H1 (cell line): ENCODE measurements around the gene SYNDIG1. TPM values are rescaled to one million over a fixed set of nuclear protein-coding genes. Genes with fewer than 3 reads are reported as not detected.

ENCODE experiments used
- CTCF ChIA-PET: fragments of 300-600 bp; sonication (Branson Sonifier 250); formaldehyde crosslinking; loops from one replicate; lab custom pipeline; 2021; ENCODE audit not compliant: partially characterized antibody; lab: Charles Lee
- POLR2A ChIA-PET: fragments of 300-600 bp; sonication (Branson Sonifier 250); formaldehyde crosslinking; loops from one replicate; lab custom pipeline; 2021; ENCODE audit warnings: inconsistent platforms; ENCODE audit not compliant: partially characterized antibody; lab: Charles Lee
- DNase-seq, 2 experiments: peaks; one replicate each; pipeline versions ENCODE4 v3.0.0 to v3.0.0-alpha.2; 2010 to 2022; ENCODE audit warnings: low spot score in 2 of 2, low read depth in 1 of 2, mixed read lengths in 1 of 2
- FAIRE-seq: peaks from 2 replicates; lab custom pipeline; 2011; peaks lifted over from hg19 to GRCh38; lab: Jason Lieb, UNC
- H2AFZ ChIP-seq: 2 replicates; pipeline ENCODE4 v1.8.1; 2012; ENCODE audit warnings: low read length, inconsistent platforms
- H2AK5ac ChIP-seq: 2 replicates; pipeline ENCODE4 v1.6.1; 2013; ENCODE audit warnings: low read depth, low read length
- H2BK120ac ChIP-seq: replicated peaks from 2 replicates; pipeline ENCODE3; 2013; ENCODE audit warnings: low read depth, low read length, inconsistent platforms
- H2BK12ac ChIP-seq: 2 replicates; pipeline ENCODE4 v1.6.1; 2013; ENCODE audit warnings: low read depth, low read length
- H2BK15ac ChIP-seq: 2 replicates; pipeline ENCODE4 v1.6.1; 2013; ENCODE audit warnings: low read length
- H2BK20ac ChIP-seq: 2 replicates; pipeline ENCODE4 v1.6.1; 2013; ENCODE audit warnings: low read length
- H2BK5ac ChIP-seq: 2 replicates; pipeline ENCODE4 v1.6.1; 2013; ENCODE audit warnings: low read depth, low read length
- H3K14ac ChIP-seq: 2 replicates; pipeline ENCODE4 v1.6.1; 2013; ENCODE audit warnings: inconsistent platforms; ENCODE audit not compliant: insufficient read length
- H3K18ac ChIP-seq: 2 replicates; pipeline ENCODE4 v1.6.1; 2013; ENCODE audit warnings: low read length; ENCODE audit errors: extremely low read depth
- H3K23ac ChIP-seq: 2 replicates; pipeline ENCODE4 v1.6.1; 2013; ENCODE audit warnings: inconsistent platforms; ENCODE audit not compliant: insufficient read length
- H3K23me2 ChIP-seq: 2 replicates; pipeline ENCODE4 v1.6.1; 2013; ENCODE audit warnings: low read depth, low read length
- H3K27ac ChIP-seq: 2 replicates; pipeline ENCODE4 v1.6.1; 2011; ENCODE audit warnings: low read depth, low read length, inconsistent platforms
- H3K27me3 ChIP-seq, 4 experiments: replicated peaks in 1 of 4; 1 replicate in 1 of 4; 2 replicates in 3 of 4; pipeline versions ENCODE4 v1.6.1 to v1.8.1; 2011 to 2013; ENCODE audit warnings: low read length in 3 of 4, mild to moderate bottlenecking in 3 of 4, inconsistent platforms in 2 of 4, mixed read lengths in 2 of 4, moderate library complexity in 1 of 4; ENCODE audit not compliant: control insufficient read depth in 3 of 4, insufficient read depth in 3 of 4; ENCODE audit errors: extremely low read depth in 1 of 4
- H3K36me3 ChIP-seq, 4 experiments: 2 replicates each; pipeline versions ENCODE4 v1.6.1 to v1.8.1; 2011 to 2013; ENCODE audit warnings: mild to moderate bottlenecking in 4 of 4, low read length in 3 of 4, moderate library complexity in 2 of 4, control low read depth in 1 of 4, inconsistent platforms in 1 of 4; ENCODE audit not compliant: insufficient read depth in 4 of 4, control insufficient read depth in 2 of 4
- H3K4ac ChIP-seq: replicated peaks from 2 replicates; pipeline ENCODE3; 2013; ENCODE audit warnings: low read length, low read depth, mixed read lengths, inconsistent platforms; ENCODE audit not compliant: insufficient read length
- H3K4me1 ChIP-seq, 4 experiments: replicated peaks in 1 of 4; 1 replicate in 1 of 4; 2 replicates in 3 of 4; pipeline versions ENCODE4 v1.6.1 to v1.8.1; 2011 to 2013; ENCODE audit warnings: low read length in 3 of 4, inconsistent platforms in 2 of 4, mixed read lengths in 1 of 4; ENCODE audit not compliant: insufficient read depth in 4 of 4, control insufficient read depth in 3 of 4
- H3K4me2 ChIP-seq, 2 experiments: 2 replicates each; pipeline versions ENCODE4 v1.6.1 to v1.8.1; 2011 to 2013; ENCODE audit warnings: low read depth in 2 of 2, low read length in 2 of 2, control low read depth in 1 of 2, inconsistent platforms in 1 of 2, mild to moderate bottlenecking in 1 of 2; ENCODE audit not compliant: insufficient read depth in 1 of 2
- H3K4me3 ChIP-seq, 4 experiments: fragments of 200-600, 300-600 bp in 1 of 4; sonication (generic), shearing (Covaris generic), sonication (Bioruptor Twin) in 1 of 4; 2 replicates each; pipeline versions ENCODE4 v1.5.1 to v1.8.1; 2011 to 2016; ENCODE audit warnings: low read length in 4 of 4, low read depth in 3 of 4, control low read depth in 2 of 4, inconsistent platforms in 2 of 4, mild to moderate bottlenecking in 2 of 4, mixed read lengths in 1 of 4, moderate library complexity in 1 of 4; ENCODE audit not compliant: insufficient read depth in 2 of 4; ENCODE audit errors: extremely low read depth in 1 of 4
- H3K56ac ChIP-seq: replicated peaks from 2 replicates; pipeline ENCODE3; 2013; ENCODE audit warnings: low read depth, mild to moderate bottlenecking, mixed read lengths, low read length, inconsistent platforms; ENCODE audit not compliant: insufficient read length
- H3K79me1 ChIP-seq: 2 replicates; pipeline ENCODE4 v1.6.1; 2013; ENCODE audit warnings: low read depth, low read length, control low read depth
- H3K79me2 ChIP-seq, 2 experiments: 2 replicates each; pipeline versions ENCODE4 v1.6.1 to v1.8.1; 2012 to 2013; ENCODE audit warnings: low read length in 2 of 2, mild to moderate bottlenecking in 2 of 2, inconsistent platforms in 1 of 2; ENCODE audit not compliant: insufficient read depth in 2 of 2, control insufficient read depth in 1 of 2
- H3K9ac ChIP-seq, 4 experiments: replicated peaks in 1 of 4; 1 replicate in 1 of 4; 2 replicates in 3 of 4; pipeline versions ENCODE4 v1.6.1 to v1.8.1; 2011 to 2013; ENCODE audit warnings: low read depth in 3 of 4, low read length in 3 of 4, control low read depth in 2 of 4, mild to moderate bottlenecking in 2 of 4, moderate library complexity in 2 of 4, inconsistent platforms in 1 of 4; ENCODE audit errors: extremely low read depth in 1 of 4
- H3K9me3 ChIP-seq, 2 experiments: 2 replicates each; pipeline versions ENCODE4 v1.6.1 to v1.8.1; 2012 to 2013; ENCODE audit warnings: mild to moderate bottlenecking in 2 of 2, moderate library complexity in 2 of 2, control low read depth in 1 of 2, inconsistent platforms in 1 of 2, low read depth in 1 of 2, low read length in 1 of 2, mixed read lengths in 1 of 2; ENCODE audit not compliant: insufficient read depth in 2 of 2
- H4K20me1 ChIP-seq, 2 experiments: replicated peaks in 1 of 2; 2 replicates each; pipeline versions ENCODE3 to v1.8.1; 2011 to 2013; ENCODE audit warnings: inconsistent platforms in 2 of 2, low read length in 2 of 2, mild to moderate bottlenecking in 1 of 2; ENCODE audit not compliant: insufficient read depth in 2 of 2, control insufficient read depth in 1 of 2
- H4K5ac ChIP-seq: 2 replicates; pipeline ENCODE4 v1.6.1; 2013; ENCODE audit warnings: low read length, low read depth, mixed read lengths, inconsistent platforms; ENCODE audit not compliant: insufficient read length
- H4K8ac ChIP-seq: 2 replicates; pipeline ENCODE4 v1.8.0; 2013; ENCODE audit warnings: mild to moderate bottlenecking, moderate library complexity, low read length, inconsistent platforms; ENCODE audit not compliant: insufficient read depth; ENCODE audit errors: extremely low read depth
- H4K91ac ChIP-seq: replicated peaks from 2 replicates; pipeline ENCODE3; 2013; ENCODE audit warnings: low read length, mixed read lengths, inconsistent platforms; ENCODE audit not compliant: insufficient read length
- ATF2 ChIP-seq: IDR thresholded peaks from 2 replicates; pipeline ENCODE4 v1.6.1; 2012; ENCODE audit warnings: low read length, inconsistent platforms
- EP300 ChIP-seq, 2 experiments: IDR thresholded peaks; 1 replicate in 1 of 2; 2 replicates in 1 of 2; pipeline ENCODE4 v1.6.1; 2011 to 2012; ENCODE audit warnings: low read depth in 2 of 2, low read length in 2 of 2, mild to moderate bottlenecking in 2 of 2, borderline replicate concordance in 1 of 2, inconsistent platforms in 1 of 2, moderate library complexity in 1 of 2
- FOSL1 ChIP-seq: IDR thresholded peaks from 2 replicates; pipeline ENCODE4 v1.6.1; 2011; ENCODE audit warnings: mild to moderate bottlenecking, low read depth, low read length, moderate library complexity; ENCODE audit not compliant: insufficient read depth
- GABPA ChIP-seq: IDR thresholded peaks from 2 replicates; pipeline ENCODE4 v1.6.1; 2011; ENCODE audit warnings: mild to moderate bottlenecking, low read length, moderate library complexity, borderline replicate concordance; ENCODE audit not compliant: insufficient read depth
- HDAC6 ChIP-seq: IDR thresholded peaks from one replicate; pipeline ENCODE4 v1.7.1; 2012; ENCODE audit warnings: low read depth, mild to moderate bottlenecking, inconsistent platforms, low read length, moderate library complexity
- KDM4A ChIP-seq: IDR thresholded peaks from one replicate; pipeline ENCODE4 v1.7.1; 2012; ENCODE audit warnings: low read depth, mild to moderate bottlenecking, moderate library complexity, low read length, inconsistent platforms; ENCODE audit not compliant: severe bottlenecking
- PHF8 ChIP-seq: fragments of 200-600 bp; sonication (generic); conservative IDR thresholded peaks from 2 replicates; pipeline ENCODE4 v1.7.1; 2012; ENCODE audit warnings: low read depth, mild to moderate bottlenecking, inconsistent platforms, low read length, moderate library complexity
- RAD21 ChIP-seq, 2 experiments: IDR thresholded peaks in 1 of 2; conservative IDR thresholded peaks in 1 of 2; 2 replicates each; pipeline ENCODE4 v1.6.1; 2011; ENCODE audit warnings: low read depth in 2 of 2, low read length in 2 of 2, improper control_type of control experiment in 1 of 2, inconsistent platforms in 1 of 2, mild to moderate bottlenecking in 1 of 2, moderate library complexity in 1 of 2
- SP2 ChIP-seq: IDR thresholded peaks from 2 replicates; pipeline ENCODE4 v1.6.1; 2012; ENCODE audit warnings: mild to moderate bottlenecking, low read length, inconsistent platforms
- WGBS, 2 experiments: shearing (Covaris generic) in 1 of 2; methylation state at CpG; one replicate each; pipeline versions ENCODE4 v1.1.6 to v1.1.7; 2013 to 2015; ENCODE audit warnings: low lambda C conversion rate in 2 of 2, mixed read lengths in 2 of 2, inconsistent platforms in 1 of 2, low coverage in 1 of 2, missing lambda C conversion rate in 1 of 2; ENCODE audit not compliant: insufficient replicate concordance in 2 of 2, insufficient coverage in 1 of 2, insufficient read length in 1 of 2; ENCODE audit errors: extremely low coverage in 1 of 2, missing lambda C conversion rate in 1 of 2; 5-methylcytosine and 5-hydroxymethylcytosine counted together
- polyA plus RNA-seq, 7 experiments: library from polyadenylated mRNA; depleted of rRNA in 3 of 7; stranded (reverse) in 5 of 7; unstranded in 2 of 7; fragments of >200 nt in 5 of 7; fragments of 200-250 nt in 2 of 7; gene quantifications; 1 replicate in 5 of 7; 2 replicates in 1 of 7; 4 replicates in 1 of 7; pipeline versions ENCODE4 v1.2.1 to v1.2.3, GENCODE V29; 2011 to 2013; ENCODE audit warnings: missing spikeins in 2 of 7, mixed read lengths in 2 of 7
- total RNA-seq: library from RNA; stranded (reverse); fragmentation: NEBNext Ultra II Directional; extraction: Animal tissue kit (Norgen Biotek cat#: 25700); gene quantifications from 2 replicates; pipeline ENCODE4 v1.2.1, GENCODE V29; 2021

The SYNDIG1 gene
- total and polyA plus RNA-seq, 2 of the 8 experiments (the other 6 are each of a cell fraction or from before 2014, with no cell fraction given): 6.5 to 7.8 TPM

- Histone ChIP-seq H3K27ac (no peak overlapping the region), H3K79me2 (no peaks in the 10 kb centered on the region), H3K23ac (no peak overlapping the region), H4K5ac (no peak overlapping the region), H4K91ac (no peak overlapping the region), H3K23me2 (no peaks in the 10 kb centered on the region), H3K18ac (no peak overlapping the region), H2AK5ac (no peak overlapping the region), H4K20me1 (peaks cover 1 to 2% of the 10 kb centered on the region in 2 experiments), H4K8ac (no peak overlapping the region), H2BK5ac (no peak overlapping the region), H3K36me3 (peaks cover 0 to 9% (median 0%) of the 10 kb centered on the region in 4 experiments; a peak in 2 of 8 replicates), H3K4me3 (no peak overlapping the region), H3K9ac (no peak overlapping the region), H2BK120ac (no peak overlapping the region), H2BK12ac (no peak overlapping the region), H3K4ac (no peak overlapping the region), H3K14ac (no peak overlapping the region), H3K4me1 (no peaks in the 10 kb centered on the region), H3K4me2 (no peak overlapping the region), H2BK20ac (no peak overlapping the region), H2BK15ac (no peak overlapping the region), H3K79me1 (no peaks in the 10 kb centered on the region; the same call in 1 of the 2 replicates), H2AFZ (no peak overlapping the region), H3K9me3 (no peaks in the 10 kb centered on the region; a peak in 1 of 4 replicates), H3K56ac (no peak overlapping the region), H3K27me3 (no peaks in the 10 kb centered on the region)
- ChIA-PET CTCF (interaction anchor here (1.4 kb wide), 1 partner anchor 346 kb away, joined by 3 read pairs; no protein-coding TSS in a partner anchor), POLR2A (no interaction called here)
- FAIRE-seq (no peak), DNase-seq (peak in 1 of 2 experiments; percentile 29)
- WGBS, 2 experiments: 91% methylated on average over 2 of the region's 2 CpGs; no CpG with 5 or more reads in 1 of the 2 experiments
- no peak for TF ChIP-seq EP300 (IDR thresholded peaks at IDR 0.05; ENCODE audit: borderline replicate concordance in 1 of 2, low read depth in 2 of 2, low read length in 2 of 2)
- no peak for TF ChIP-seq HDAC6
- TF ChIP-seq RAD21 (IDR thresholded peaks at IDR 0.05 in 1 of 2, conservative IDR thresholded peaks at IDR 0.05 in 1 of 2; ENCODE audit: low read depth in 2 of 2, low read length in 2 of 2): no peak
- no peak for TF ChIP-seq KDM4A
- TF ChIP-seq ATF2: no peak
- no peak for TF ChIP-seq PHF8
- TF ChIP-seq GABPA: no peak
- no peak for TF ChIP-seq SP2
- TF ChIP-seq FOSL1: no peak
These were observed 96.5 kb downstream of the SYNDIG1 start for GRCh38 chr20:24565835-24566351.
